HUES6 (cell line): ENCODE results near the gene IL10RA.

ENCODE experiments used
- H3K27ac ChIP-seq: 2 replicates; pipeline ENCODE4 v1.7.0; 2013; ENCODE audit warnings: low read depth, mild to moderate bottlenecking, low read length, inconsistent platforms
- H3K27me3 ChIP-seq: 2 replicates; pipeline ENCODE4 v1.6.1; 2013; ENCODE audit warnings: low read length; ENCODE audit not compliant: control insufficient read depth, insufficient read depth
- H3K36me3 ChIP-seq: 2 replicates; pipeline ENCODE4 v1.6.1; 2013; ENCODE audit warnings: low read length; ENCODE audit not compliant: control insufficient read depth, insufficient read depth
- H3K4me1 ChIP-seq: 2 replicates; pipeline ENCODE4 v1.6.1; 2013; ENCODE audit warnings: low read length; ENCODE audit not compliant: control insufficient read depth, insufficient read depth
- H3K4me3 ChIP-seq: 2 replicates; pipeline ENCODE4 v1.5.1; 2013; ENCODE audit warnings: low read depth, low read length
- H3K9ac ChIP-seq: one replicate; pipeline ENCODE4 v1.6.1; 2013; ENCODE audit warnings: mild to moderate bottlenecking, low read length
- H3K9me3 ChIP-seq: 2 replicates; pipeline ENCODE4 v1.6.1; 2013; ENCODE audit warnings: low read depth, low read length; ENCODE audit not compliant: control insufficient read depth, insufficient read depth

IL10RA gene

DNA sequence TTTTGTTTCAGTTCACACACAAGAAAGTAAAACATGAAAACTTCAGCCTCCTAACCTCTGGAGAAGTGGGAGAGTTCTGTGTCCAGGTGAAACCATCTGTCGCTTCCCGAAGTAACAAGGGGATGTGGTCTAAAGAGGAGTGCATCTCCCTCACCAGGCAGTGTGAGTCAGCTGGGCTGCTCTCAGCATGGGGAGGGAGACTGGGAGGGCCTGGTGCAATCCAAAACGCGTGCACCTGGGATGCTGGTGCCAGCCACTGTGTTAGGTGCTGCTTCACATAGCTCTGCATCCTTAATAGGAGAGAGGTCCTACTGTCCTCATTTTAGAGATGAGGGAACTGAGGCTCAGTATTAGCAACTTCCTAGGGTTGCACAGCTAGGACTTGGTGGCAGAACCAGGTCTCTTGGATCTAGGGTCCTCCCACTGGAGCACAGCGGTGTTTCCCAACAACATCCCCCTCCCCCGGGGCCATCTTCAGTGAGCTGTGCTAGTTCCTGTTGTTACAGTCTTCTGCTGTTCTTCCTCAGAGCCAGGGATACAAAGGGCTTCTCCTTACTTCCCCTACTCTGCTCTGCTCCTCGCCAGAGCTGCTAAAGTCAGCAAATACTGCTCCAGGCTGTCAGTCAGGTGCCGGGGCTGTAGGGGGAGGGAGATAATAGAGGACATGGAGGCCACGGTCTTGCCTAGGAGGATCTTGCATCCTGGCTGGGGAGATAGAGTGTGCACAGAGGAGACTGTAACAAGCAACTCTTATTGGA is 8.0 kb downstream of the IL10RA start:
- Histone ChIP-seq H3K4me3 (no peak overlapping the region), H3K9me3 (no peaks in the 10 kb centered on the region), H3K27me3 (peaks cover 5% of the 10 kb centered on the region), H3K4me1 (peaks cover 9% of the 10 kb centered on the region), H3K27ac (no peak overlapping the region), H3K9ac (no peak overlapping the region), H3K36me3 (no peaks in the 10 kb centered on the region)

DNA sequence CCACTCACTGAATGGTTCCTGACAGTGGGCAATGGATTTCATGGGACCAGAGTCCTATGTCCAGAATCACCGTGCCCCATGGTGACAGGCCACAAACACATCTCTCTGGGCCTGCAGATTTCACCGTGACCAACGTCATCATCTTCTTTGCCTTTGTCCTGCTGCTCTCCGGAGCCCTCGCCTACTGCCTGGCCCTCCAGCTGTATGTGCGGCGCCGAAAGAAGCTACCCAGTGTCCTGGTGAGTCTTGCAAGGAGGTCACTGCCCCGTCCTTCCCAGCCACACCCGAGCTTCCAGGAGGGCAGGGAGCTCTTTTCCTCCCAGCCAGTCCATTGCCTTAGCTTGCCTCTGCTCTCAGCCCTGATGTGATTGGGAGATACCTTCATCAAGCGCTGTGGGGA is 9.3 kb downstream of the IL10RA start:
- Histone ChIP-seq H3K27ac (no peak overlapping the region), H3K4me3 (no peak overlapping the region), H3K27me3 (no peaks in the 10 kb centered on the region), H3K36me3 (no peaks in the 10 kb centered on the region), H3K4me1 (peaks cover 9% of the 10 kb centered on the region), H3K9me3 (no peaks in the 10 kb centered on the region), H3K9ac (no peak overlapping the region)

DNA sequence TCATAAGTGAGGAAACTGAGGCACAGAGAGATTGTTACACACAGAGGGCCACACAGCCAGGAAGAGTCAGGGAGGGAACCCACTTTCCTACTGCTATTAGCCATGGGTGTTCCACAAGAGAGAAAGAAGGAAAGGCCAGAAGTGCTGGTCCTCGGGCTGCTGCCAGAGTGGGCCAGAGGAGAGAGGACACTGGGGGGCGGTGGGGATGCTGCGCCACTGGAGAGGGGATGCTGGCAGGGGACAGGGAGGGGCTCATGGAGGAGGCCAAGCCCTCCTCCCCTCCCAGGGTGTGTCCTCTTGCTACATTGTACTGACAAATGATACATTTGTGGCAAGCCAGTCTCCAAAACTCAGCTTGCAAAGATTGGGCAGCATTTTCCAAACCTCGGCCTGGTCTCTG is 9.9 kb downstream of the IL10RA start:
- H3K9ac ChIP-seq, result no peak overlapping the region
- no peak overlapping the region for H3K27ac ChIP-seq
- H3K27me3 ChIP-seq, result no peaks in the 10 kb centered on the region
- no peaks in the 10 kb centered on the region for H3K9me3 ChIP-seq
- H3K36me3 ChIP-seq, result no peaks in the 10 kb centered on the region
- H3K4me1 ChIP-seq, result peaks cover 9% of the 10 kb centered on the region
- H3K4me3 ChIP-seq, result no peak overlapping the region

DNA sequence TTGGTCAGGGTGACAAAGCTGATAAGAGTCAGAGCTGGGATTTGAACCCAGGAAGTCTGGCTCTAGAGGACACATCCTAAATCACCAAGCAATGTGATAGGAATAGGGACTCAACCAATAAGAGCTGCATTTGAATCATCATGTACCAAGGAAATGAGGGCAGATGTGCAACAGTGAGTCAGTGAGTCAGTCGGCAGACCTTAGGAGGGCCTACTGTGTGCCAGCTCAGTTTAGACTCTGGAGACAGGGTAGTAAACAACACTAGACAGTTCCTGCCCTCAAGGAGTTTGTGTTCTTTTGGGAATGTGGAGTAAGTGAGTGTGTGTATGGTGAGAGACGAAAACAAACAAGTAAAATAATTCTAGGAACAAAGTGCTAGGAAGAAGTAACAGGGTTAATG is 11.2 kb downstream of the IL10RA start:
- Histone ChIP-seq H3K27ac (no peak overlapping the region), H3K4me1 (peaks cover 11% of the 10 kb centered on the region), H3K9me3 (no peaks in the 10 kb centered on the region), H3K36me3 (no peaks in the 10 kb centered on the region), H3K4me3 (no peak overlapping the region), H3K27me3 (no peaks in the 10 kb centered on the region), H3K9ac (no peak overlapping the region)

DNA sequence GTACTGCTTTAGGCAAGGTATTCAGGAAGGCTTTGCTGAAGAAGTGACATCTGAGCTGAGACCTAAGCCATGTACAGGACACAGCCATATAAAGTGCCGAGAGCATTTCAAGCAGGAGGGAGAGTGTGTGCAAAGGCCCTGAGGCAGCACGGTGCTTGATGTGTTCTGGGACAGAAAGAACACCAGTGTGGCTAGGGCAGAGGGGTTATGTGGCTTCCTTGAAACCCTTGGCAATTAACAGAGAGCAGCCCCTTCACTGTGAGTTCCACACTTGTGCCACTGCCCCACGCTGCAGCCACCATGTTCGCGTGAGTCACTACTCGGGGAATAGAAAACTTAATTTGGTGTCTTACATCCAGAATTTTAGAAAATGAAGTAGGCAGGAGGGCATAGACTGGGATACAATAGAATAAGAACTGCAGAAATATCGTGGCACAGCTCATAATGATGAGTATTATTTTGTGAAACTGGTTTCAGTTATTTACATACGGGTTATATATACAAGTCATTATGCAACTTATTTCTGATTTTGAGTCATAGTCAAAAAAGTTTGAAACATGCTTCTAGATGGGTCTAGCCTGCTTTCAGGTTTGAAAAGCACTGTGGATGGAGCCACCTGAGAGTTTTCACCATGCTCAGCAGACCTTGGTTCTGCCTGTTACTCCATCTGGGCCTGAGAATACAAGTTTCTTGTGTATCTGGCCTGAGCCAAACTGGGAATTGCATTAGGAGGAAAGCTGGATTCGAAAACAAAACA is 11.8 kb downstream of the IL10RA start:
- Histone ChIP-seq H3K9me3 (no peaks in the 10 kb centered on the region), H3K4me3 (no peak overlapping the region), H3K4me1 (peaks cover 16% of the 10 kb centered on the region), H3K27ac (no peak overlapping the region), H3K36me3 (no peaks in the 10 kb centered on the region), H3K9ac (no peak overlapping the region), H3K27me3 (no peaks in the 10 kb centered on the region)

DNA sequence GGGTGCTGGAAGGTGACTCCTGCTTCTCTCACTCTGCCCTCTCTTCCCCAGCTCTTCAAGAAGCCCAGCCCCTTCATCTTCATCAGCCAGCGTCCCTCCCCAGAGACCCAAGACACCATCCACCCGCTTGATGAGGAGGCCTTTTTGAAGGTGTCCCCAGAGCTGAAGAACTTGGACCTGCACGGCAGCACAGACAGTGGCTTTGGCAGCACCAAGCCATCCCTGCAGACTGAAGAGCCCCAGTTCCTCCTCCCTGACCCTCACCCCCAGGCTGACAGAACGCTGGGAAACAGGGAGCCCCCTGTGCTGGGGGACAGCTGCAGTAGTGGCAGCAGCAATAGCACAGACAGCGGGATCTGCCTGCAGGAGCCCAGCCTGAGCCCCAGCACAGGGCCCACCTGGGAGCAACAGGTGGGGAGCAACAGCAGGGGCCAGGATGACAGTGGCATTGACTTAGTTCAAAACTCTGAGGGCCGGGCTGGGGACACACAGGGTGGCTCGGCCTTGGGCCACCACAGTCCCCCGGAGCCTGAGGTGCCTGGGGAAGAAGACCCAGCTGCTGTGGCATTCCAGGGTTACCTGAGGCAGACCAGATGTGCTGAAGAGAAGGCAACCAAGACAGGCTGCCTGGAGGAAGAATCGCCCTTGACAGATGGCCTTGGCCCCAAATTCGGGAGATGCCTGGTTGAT is 12.6 kb downstream of the IL10RA start:
- peaks cover 16% of the 10 kb centered on the region for H3K4me1 ChIP-seq
- peaks cover 2% of the 10 kb centered on the region; the same call in 1 of the 2 replicates for H3K9me3 ChIP-seq
- H3K36me3 ChIP-seq, result no peaks in the 10 kb centered on the region
- no peak overlapping the region for H3K9ac ChIP-seq
- no peak overlapping the region for H3K4me3 ChIP-seq
- no peaks in the 10 kb centered on the region for H3K27me3 ChIP-seq
- no peak overlapping the region for H3K27ac ChIP-seq

DNA sequence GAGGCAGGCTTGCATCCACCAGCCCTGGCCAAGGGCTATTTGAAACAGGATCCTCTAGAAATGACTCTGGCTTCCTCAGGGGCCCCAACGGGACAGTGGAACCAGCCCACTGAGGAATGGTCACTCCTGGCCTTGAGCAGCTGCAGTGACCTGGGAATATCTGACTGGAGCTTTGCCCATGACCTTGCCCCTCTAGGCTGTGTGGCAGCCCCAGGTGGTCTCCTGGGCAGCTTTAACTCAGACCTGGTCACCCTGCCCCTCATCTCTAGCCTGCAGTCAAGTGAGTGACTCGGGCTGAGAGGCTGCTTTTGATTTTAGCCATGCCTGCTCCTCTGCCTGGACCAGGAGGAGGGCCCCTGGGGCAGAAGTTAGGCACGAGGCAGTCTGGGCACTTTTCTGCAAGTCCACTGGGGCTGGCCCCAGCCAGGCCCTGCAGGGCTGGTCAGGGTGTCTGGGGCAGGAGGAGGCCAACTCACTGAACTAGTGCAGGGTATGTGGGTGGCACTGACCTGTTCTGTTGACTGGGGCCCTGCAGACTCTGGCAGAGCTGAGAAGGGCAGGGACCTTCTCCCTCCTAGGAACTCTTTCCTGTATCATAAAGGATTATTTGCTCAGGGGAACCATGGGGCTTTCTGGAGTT is 13.3 kb downstream of the IL10RA start:
- Histone ChIP-seq H3K4me1 (peaks cover 9% of the 10 kb centered on the region), H3K27me3 (no peaks in the 10 kb centered on the region), H3K36me3 (no peaks in the 10 kb centered on the region), H3K9ac (no peak overlapping the region), H3K27ac (no peak overlapping the region), H3K4me3 (no peak overlapping the region), H3K9me3 (peaks cover 5% of the 10 kb centered on the region; the same call in 1 of the 2 replicates)

DNA sequence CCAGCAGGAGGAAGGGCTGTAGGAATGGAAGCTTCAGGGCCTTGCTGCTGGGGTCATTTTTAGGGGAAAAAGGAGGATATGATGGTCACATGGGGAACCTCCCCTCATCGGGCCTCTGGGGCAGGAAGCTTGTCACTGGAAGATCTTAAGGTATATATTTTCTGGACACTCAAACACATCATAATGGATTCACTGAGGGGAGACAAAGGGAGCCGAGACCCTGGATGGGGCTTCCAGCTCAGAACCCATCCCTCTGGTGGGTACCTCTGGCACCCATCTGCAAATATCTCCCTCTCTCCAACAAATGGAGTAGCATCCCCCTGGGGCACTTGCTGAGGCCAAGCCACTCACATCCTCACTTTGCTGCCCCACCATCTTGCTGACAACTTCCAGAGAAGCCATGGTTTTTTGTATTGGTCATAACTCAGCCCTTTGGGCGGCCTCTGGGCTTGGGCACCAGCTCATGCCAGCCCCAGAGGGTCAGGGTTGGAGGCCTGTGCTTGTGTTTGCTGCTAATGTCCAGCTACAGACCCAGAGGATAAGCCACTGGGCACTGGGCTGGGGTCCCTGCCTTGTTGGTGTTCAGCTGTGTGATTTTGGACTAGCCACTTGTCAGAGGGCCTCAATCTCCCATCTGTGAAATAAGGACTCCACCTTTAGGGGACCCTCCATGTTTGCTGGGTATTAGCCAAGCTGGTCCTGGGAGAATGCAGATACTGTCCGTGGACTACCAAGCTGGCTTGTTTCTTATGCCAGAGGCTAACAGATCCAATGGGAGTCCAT is 14.1 kb downstream of the IL10RA start:
- Histone ChIP-seq H3K27me3 (no peaks in the 10 kb centered on the region; the same call in 1 of the 2 replicates), H3K36me3 (no peaks in the 10 kb centered on the region), H3K9ac (no peak overlapping the region), H3K9me3 (peaks cover 5% of the 10 kb centered on the region; the same call in 1 of the 2 replicates), H3K27ac (no peak overlapping the region), H3K4me1 (peaks cover 8% of the 10 kb centered on the region; the same call in 1 of the 2 replicates), H3K4me3 (no peak overlapping the region)

DNA sequence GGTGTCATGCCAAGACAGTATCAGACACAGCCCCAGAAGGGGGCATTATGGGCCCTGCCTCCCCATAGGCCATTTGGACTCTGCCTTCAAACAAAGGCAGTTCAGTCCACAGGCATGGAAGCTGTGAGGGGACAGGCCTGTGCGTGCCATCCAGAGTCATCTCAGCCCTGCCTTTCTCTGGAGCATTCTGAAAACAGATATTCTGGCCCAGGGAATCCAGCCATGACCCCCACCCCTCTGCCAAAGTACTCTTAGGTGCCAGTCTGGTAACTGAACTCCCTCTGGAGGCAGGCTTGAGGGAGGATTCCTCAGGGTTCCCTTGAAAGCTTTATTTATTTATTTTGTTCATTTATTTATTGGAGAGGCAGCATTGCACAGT is 14.6 kb downstream of the IL10RA start:
- Histone ChIP-seq H3K27ac (no peak overlapping the region), H3K9ac (no peak overlapping the region)

DNA sequence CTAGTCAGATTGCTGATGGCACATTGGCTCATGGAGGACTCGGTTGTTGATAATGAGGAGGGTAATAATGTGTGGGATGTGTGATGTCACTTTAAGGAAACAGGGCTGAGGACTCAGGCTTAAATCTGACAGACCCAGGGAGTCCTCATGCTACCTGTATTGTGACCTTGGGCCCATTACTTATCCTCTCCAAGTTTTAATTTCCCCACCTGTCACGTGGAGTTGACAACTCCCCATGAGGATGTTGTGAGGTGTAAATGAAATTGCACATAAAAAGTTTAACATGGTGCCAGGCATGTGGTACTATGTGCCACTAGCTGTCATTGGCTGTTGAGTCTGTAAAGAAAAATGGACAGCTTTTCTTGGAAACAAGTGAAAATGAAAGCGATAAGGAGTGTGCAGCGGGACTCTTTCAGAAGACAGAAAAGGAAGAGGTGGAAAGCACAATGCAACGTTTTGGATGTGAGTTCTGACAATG is 15.3 kb downstream of the IL10RA start:
- no peaks in the 10 kb centered on the region for H3K36me3 ChIP-seq
- H3K27me3 ChIP-seq, result no peaks in the 10 kb centered on the region; the same call in 1 of the 2 replicates
- peaks cover 5% of the 10 kb centered on the region; the same call in 1 of the 2 replicates for H3K9me3 ChIP-seq
- H3K9ac ChIP-seq, result no peak overlapping the region
- H3K27ac ChIP-seq, result no peak overlapping the region
- H3K4me3 ChIP-seq, result no peak overlapping the region
- peaks cover 8% of the 10 kb centered on the region; the same call in 1 of the 2 replicates for H3K4me1 ChIP-seq

More for the DNA sequence above, 14.6 kb downstream of the IL10RA start:
- Histone ChIP-seq H3K36me3 (no peaks in the 10 kb centered on the region), H3K4me3 (no peak overlapping the region), H3K4me1 (peaks cover 8% of the 10 kb centered on the region; the same call in 1 of the 2 replicates), H3K27me3 (no peaks in the 10 kb centered on the region; the same call in 1 of the 2 replicates), H3K9me3 (peaks cover 5% of the 10 kb centered on the region; the same call in 1 of the 2 replicates)
